GM23248 (cell line): Measurements from ENCODE around the gene CDH7. TPM values are rescaled to one million over a fixed set of nuclear protein-coding genes. Genes with fewer than 3 reads are reported as not detected.

Experiments
- DNase-seq: peaks from one replicate; pipeline ENCODE4 v3.0.0-alpha.2; 2015
- H2AFZ ChIP-seq: fragments of 200-600 bp; sonication (generic); 2 replicates; pipeline ENCODE4 v1.6.1; 2016; ENCODE audit warnings: antibody characterized with exemption
- H3F3A ChIP-seq: fragments of 200-600 bp; sonication (generic); 2 replicates; pipeline ENCODE4 v1.6.1; 2016; ENCODE audit warnings: mild to moderate bottlenecking, antibody characterized with exemption, mixed run types; ENCODE audit not compliant: insufficient read depth
- H3K27ac ChIP-seq: fragments of 200-600 bp; sonication (generic); 2 replicates; pipeline ENCODE4 v1.5.1; 2016; ENCODE audit warnings: mild to moderate bottlenecking
- H3K27me3 ChIP-seq: fragments of 200-600 bp; sonication (generic); replicated peaks from 2 replicates; pipeline ENCODE4 v1.6.1; 2016; ENCODE audit warnings: mild to moderate bottlenecking; ENCODE audit not compliant: insufficient read depth
- H3K36me3 ChIP-seq: fragments of 200-600 bp; sonication (generic); 2 replicates; pipeline ENCODE4 v1.6.1; 2016; ENCODE audit warnings: low read depth, mild to moderate bottlenecking
- H3K4me1 ChIP-seq: fragments of 200-600 bp; sonication (generic); 2 replicates; pipeline ENCODE4 v1.6.1; 2016; ENCODE audit warnings: mild to moderate bottlenecking; ENCODE audit not compliant: insufficient read depth
- H3K4me2 ChIP-seq: fragments of 200-600 bp; sonication (generic); one replicate; pipeline ENCODE4 v1.6.1; 2016; ENCODE audit warnings: mild to moderate bottlenecking; ENCODE audit not compliant: unreplicated experiment
- H3K4me3 ChIP-seq: fragments of 200-600 bp; sonication (generic); 2 replicates; pipeline ENCODE4 v1.5.1; 2016; ENCODE audit warnings: mild to moderate bottlenecking
- H3K79me2 ChIP-seq: fragments of 200-600 bp; sonication (generic); 2 replicates; pipeline ENCODE4 v1.6.1; 2016; ENCODE audit warnings: mild to moderate bottlenecking; ENCODE audit not compliant: insufficient read depth
- H3K9ac ChIP-seq: fragments of 200-600 bp; sonication (generic); 2 replicates; pipeline ENCODE4 v1.6.1; 2016; ENCODE audit warnings: mild to moderate bottlenecking
- H3K9me2 ChIP-seq: fragments of 200-600 bp; sonication (generic); 2 replicates; pipeline ENCODE4 v1.6.1; 2016; ENCODE audit warnings: mixed run types, mild to moderate bottlenecking, moderate library complexity; ENCODE audit not compliant: insufficient read depth
- H3K9me3 ChIP-seq: fragments of 200-600 bp; sonication (generic); one replicate; pipeline ENCODE4 v1.6.1; 2017; ENCODE audit warnings: low read depth
- H4K20me1 ChIP-seq: fragments of 200-600 bp; sonication (generic); 2 replicates; pipeline ENCODE4 v1.6.0; 2016; ENCODE audit not compliant: insufficient read depth
- EZH2 ChIP-seq: fragments of 200-600 bp; sonication (generic); IDR thresholded peaks from 2 replicates; pipeline ENCODE4 v1.6.1; 2018; ENCODE audit warnings: antibody characterized with exemption, mild to moderate bottlenecking; ENCODE audit not compliant: insufficient read depth, poor library complexity, severe bottlenecking
- EZH2phosphoT487 ChIP-seq: fragments of 200-600 bp; sonication (generic); IDR thresholded peaks from 2 replicates; pipeline ENCODE4 v1.6.1; 2018; ENCODE audit warnings: antibody characterized with exemption, moderate library complexity, mild to moderate bottlenecking, low read depth; ENCODE audit not compliant: insufficient read depth
- WGBS, 2 experiments: methylation state at CpG; one replicate each; pipeline ENCODE4 v1.1.6; 2015 to 2017; ENCODE audit warnings: low lambda C conversion rate in 2 of 2, low coverage in 1 of 2; ENCODE audit errors: missing lambda C conversion rate in 2 of 2; 5-methylcytosine and 5-hydroxymethylcytosine counted together
- in situ Hi-C: fragments of 300-500 bp; cut with MboI; formaldehyde crosslinking; loops from 2 replicates; pipeline ENCODE4 v1.15.0; 2020
- polyA plus RNA-seq: library from polyadenylated mRNA; unstranded; fragments of >200 nt; fragmentation: Nextera tagmentation; extraction: Ambion mirVana; gene quantifications from 2 replicates; pipeline ENCODE4 v1.2.1, GENCODE V29; 2016
- total RNA-seq: library from RNA; depleted of rRNA; stranded (reverse); fragments of >200 nt; shearing (Covaris generic); gene quantifications from 2 replicates; pipeline ENCODE4 v1.2.3, GENCODE V29; 2014

Gene CDH7
- total and polyA plus RNA-seq, 2 experiments from 2014 or later, result not detected

DNA sequence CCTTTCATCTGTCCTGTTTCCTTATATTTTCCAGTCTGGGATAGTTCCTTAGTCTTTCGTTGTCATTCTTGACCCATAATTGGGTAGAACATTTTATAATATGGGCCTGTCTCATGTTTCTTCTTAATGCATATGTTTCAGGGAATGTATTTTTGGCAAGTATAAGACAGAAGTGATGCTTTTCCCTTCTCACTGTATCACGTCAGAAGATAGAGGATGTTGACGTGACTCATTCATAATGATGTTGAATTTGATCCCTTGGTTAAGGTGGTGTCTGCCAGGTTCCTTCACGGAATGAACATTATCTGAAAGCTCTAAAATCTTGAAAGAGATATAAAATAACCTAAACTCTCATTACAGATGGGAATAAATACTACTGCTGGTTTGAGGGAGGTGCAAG lies 18.8 kb downstream of the CDH7 start:
- no peaks in the 10 kb centered on the region for H3K4me1 ChIP-seq
- H3K9me2 ChIP-seq, result no peaks in the 10 kb centered on the region
- in situ Hi-C loops, result no loop called here
- no peaks in the 10 kb centered on the region for H3K36me3 ChIP-seq
- H2AFZ ChIP-seq, result no peak overlapping the region
- no peaks in the 10 kb centered on the region for H3K9me3 ChIP-seq
- WGBS, 2 experiments, result 28 to 36% methylated on average over 4 of the region's 4 CpGs
- H4K20me1 ChIP-seq, result no peaks in the 10 kb centered on the region
- no peaks in the 10 kb centered on the region for H3K79me2 ChIP-seq
- H3K27ac ChIP-seq, result no peak overlapping the region
- no peak overlapping the region for H3K4me2 ChIP-seq
- no peak overlapping the region for H3K9ac ChIP-seq
- no peak overlapping the region for H3K4me3 ChIP-seq
- no peaks in the 10 kb centered on the region for H3F3A ChIP-seq
- DNase-seq, result no peak
- no peaks in the 10 kb centered on the region for H3K27me3 ChIP-seq
- TF ChIP-seq EZH2phosphoT487 (no peak), EZH2 (no peak)

GRCh38 chr18:65786474-65786873 lies 35.7 kb downstream of the CDH7 start:
- H3K79me2 ChIP-seq, result no peaks in the 10 kb centered on the region
- no peak overlapping the region for H3K27ac ChIP-seq
- no peak for DNase-seq
- H3K4me3 ChIP-seq, result no peak overlapping the region
- no peak overlapping the region for H3K9ac ChIP-seq
- no peaks in the 10 kb centered on the region for H3K9me3 ChIP-seq
- TF ChIP-seq EZH2, result no peak
- no peak for TF ChIP-seq EZH2phosphoT487
- H3F3A ChIP-seq, result no peaks in the 10 kb centered on the region
- H2AFZ ChIP-seq, result no peak overlapping the region
- H3K4me1 ChIP-seq, result no peaks in the 10 kb centered on the region
- H3K27me3 ChIP-seq, result no peaks in the 10 kb centered on the region
- 13 to 27% methylated on average over 2 of the region's 2 CpGs for WGBS, 2 experiments
- no peaks in the 10 kb centered on the region for H3K36me3 ChIP-seq
- in situ Hi-C loops, result no loop called here
- no peak overlapping the region for H3K4me2 ChIP-seq
- no peaks in the 10 kb centered on the region for H4K20me1 ChIP-seq
- H3K9me2 ChIP-seq, result no peaks in the 10 kb centered on the region

GRCh38 chr18:65788373-65788772 lies 37.6 kb downstream of the CDH7 start:
- DNase-seq, result no peak
- 44 to 49% methylated on average over 4 of the region's 4 CpGs for WGBS, 2 experiments

DNA sequence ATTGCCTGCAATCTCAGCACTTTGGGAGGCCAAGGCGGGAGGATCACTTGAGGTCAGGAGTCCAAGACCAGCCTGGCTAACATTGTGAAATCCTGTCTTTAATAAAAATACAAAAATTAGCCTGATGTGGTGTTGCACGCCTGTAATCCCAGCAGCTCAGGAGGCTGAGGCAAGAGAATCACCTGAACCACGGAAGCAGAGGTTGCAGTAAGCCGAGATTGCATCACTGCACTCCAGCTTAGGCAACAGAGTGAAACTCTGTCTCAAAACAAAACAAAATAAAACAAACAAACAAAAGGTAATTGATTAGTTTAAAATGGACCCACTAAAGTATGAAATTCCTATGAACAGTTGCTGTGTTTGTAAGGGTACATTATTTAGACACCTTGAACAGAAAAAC lies 39.8 kb downstream of the CDH7 start:
- WGBS, 2 experiments, result 15 to 19% methylated on average over 4 of the region's 4 CpGs
- no peak overlapping the region for H3K4me3 ChIP-seq

More at GRCh38 chr18:65788373-65788772, 37.6 kb downstream of the CDH7 start:
- no peak overlapping the region for H3K4me3 ChIP-seq
- no peaks in the 10 kb centered on the region for H3K9me3 ChIP-seq
- in situ Hi-C loops, result no loop called here
- H3K79me2 ChIP-seq, result no peaks in the 10 kb centered on the region
- no peak overlapping the region for H3K4me2 ChIP-seq
- no peaks in the 10 kb centered on the region for H3F3A ChIP-seq
- H3K9me2 ChIP-seq, result no peaks in the 10 kb centered on the region
- no peaks in the 10 kb centered on the region for H3K4me1 ChIP-seq
- no peaks in the 10 kb centered on the region for H3K36me3 ChIP-seq
- H3K27ac ChIP-seq, result no peak overlapping the region
- no peaks in the 10 kb centered on the region for H3K27me3 ChIP-seq
- no peak overlapping the region for H3K9ac ChIP-seq
- no peaks in the 10 kb centered on the region for H4K20me1 ChIP-seq
- H2AFZ ChIP-seq, result no peak overlapping the region
- TF ChIP-seq EZH2, result no peak
- TF ChIP-seq EZH2phosphoT487, result no peak

DNA sequence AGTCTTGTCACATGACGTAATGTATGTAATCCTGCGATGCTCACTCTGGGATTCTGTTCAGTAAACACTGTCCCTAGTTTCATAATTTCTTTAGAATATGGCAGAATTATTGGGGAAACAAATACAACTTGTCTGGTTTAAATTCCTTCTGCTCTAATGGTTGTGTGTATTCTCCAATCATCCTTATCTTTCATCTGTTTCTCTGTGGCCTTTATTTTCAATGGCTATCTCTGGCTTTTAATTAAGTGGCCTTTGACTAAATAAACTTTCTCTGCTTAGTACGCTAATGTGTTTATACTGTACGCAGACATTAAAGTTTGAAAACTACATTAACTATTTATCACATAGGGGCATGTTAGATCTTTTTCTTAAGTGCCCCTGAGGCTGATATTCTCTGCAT lies 40.9 kb downstream of the CDH7 start:
- H3K27ac ChIP-seq, result no peak overlapping the region
- H3K9me2 ChIP-seq, result no peaks in the 10 kb centered on the region
- H3K9me3 ChIP-seq, result no peaks in the 10 kb centered on the region
- H3K4me2 ChIP-seq, result no peak overlapping the region
- H3K4me3 ChIP-seq, result no peak overlapping the region
- no peak overlapping the region for H3K9ac ChIP-seq
- no peak overlapping the region for H2AFZ ChIP-seq
- no peaks in the 10 kb centered on the region for H3K79me2 ChIP-seq
- no peaks in the 10 kb centered on the region for H3K27me3 ChIP-seq
- H4K20me1 ChIP-seq, result no peaks in the 10 kb centered on the region
- no peak for DNase-seq
- no peak for TF ChIP-seq EZH2phosphoT487
- TF ChIP-seq EZH2, result no peak
- no peaks in the 10 kb centered on the region for H3K4me1 ChIP-seq
- no peaks in the 10 kb centered on the region for H3K36me3 ChIP-seq
- H3F3A ChIP-seq, result no peaks in the 10 kb centered on the region
- 9 to 14% methylated on average over 4 of the region's 4 CpGs for WGBS, 2 experiments
- in situ Hi-C loops, result no loop called here

More for the DNA sequence above, 39.8 kb downstream of the CDH7 start:
- H3K9me2 ChIP-seq, result no peaks in the 10 kb centered on the region
- H3F3A ChIP-seq, result no peaks in the 10 kb centered on the region
- no peak overlapping the region for H3K4me2 ChIP-seq
- H4K20me1 ChIP-seq, result no peaks in the 10 kb centered on the region
- H3K36me3 ChIP-seq, result no peaks in the 10 kb centered on the region
- H3K9me3 ChIP-seq, result no peaks in the 10 kb centered on the region
- H3K79me2 ChIP-seq, result no peaks in the 10 kb centered on the region
- H3K4me1 ChIP-seq, result no peaks in the 10 kb centered on the region
- in situ Hi-C loops, result no loop called here
- no peak for DNase-seq
- no peak for TF ChIP-seq EZH2
- no peak for TF ChIP-seq EZH2phosphoT487
- H3K27me3 ChIP-seq, result no peaks in the 10 kb centered on the region
- H3K9ac ChIP-seq, result no peak overlapping the region
- H2AFZ ChIP-seq, result no peak overlapping the region
- H3K27ac ChIP-seq, result no peak overlapping the region
